Measurements from ENCODE around the gene NPEPL1. TPM values are rescaled to one million over a fixed set of nuclear protein-coding genes. Genes with fewer than 3 reads are reported as not detected.
A peak's percentile ranks its signal among the peaks of the same experiment; 100 is the strongest.

NPEPL1 gene
- total RNA-seq, 1 experiment from 2014 or later = 31.1 TPM

GRCh38 chr20:58700823-58701222 lies 8.2 kb downstream of the NPEPL1 start:
- no peak overlapping the region for H2BK120ac ChIP-seq (ENCODE audit: low read depth, low read length, poor library complexity, severe bottlenecking)
- no peak overlapping the region for H2BK12ac ChIP-seq (ENCODE audit: insufficient read length, low read depth, low read length)
- TF ChIP-seq CTCF (conservative IDR thresholded peaks at IDR 0.05) = no peak
- no peak overlapping the region for H3K4ac ChIP-seq (ENCODE audit: low read depth, low read length)
- DNase-seq = peak; percentile 23
- no peak overlapping the region; the same call in 1 of the 2 replicates for H3K14ac ChIP-seq (ENCODE audit: insufficient read depth, low read length)
- H3K23ac ChIP-seq (ENCODE audit: insufficient read length, low read depth, low read length) = no peak overlapping the region
- no peak overlapping the region for H4K5ac ChIP-seq (ENCODE audit: insufficient read length, low read depth, low read length)
- H2BK20ac ChIP-seq (ENCODE audit: low read depth, low read length, poor library complexity, severe bottlenecking) = no peak overlapping the region
- H3K4me2 ChIP-seq (ENCODE audit: insufficient read depth, insufficient read length, low read length) = no peak overlapping the region
- no peak overlapping the region for H4K8ac ChIP-seq (replicated peaks; ENCODE audit: insufficient read length, low read depth, low read length)
- Mint-ChIP-seq H3K4me1 (peaks cover 4 to 9% of the 10 kb centered on the region in 2 experiments), H3K4me3 (no peak overlapping the region), H3K9me3 (peaks cover 0 to 3% of the 10 kb centered on the region in 2 experiments; a peak in 1 of 5 replicates), H3K27ac (no peak overlapping the region), H3K27me3 (ENCODE audit: low read depth) (no peaks in the 10 kb centered on the region), H3K36me3 (ENCODE audit: insufficient read depth in 1 of 3, low read depth in 3 of 3) (peaks cover 15 to 55% (median 46%) of the 10 kb centered on the region in 3 experiments; a peak in 6 of 7 replicates)
- H3K23me2 ChIP-seq (ENCODE audit: insufficient read length, low read depth, low read length, poor library complexity, severe bottlenecking) = no peaks in the 10 kb centered on the region
- H2BK5ac ChIP-seq (ENCODE audit: insufficient read length, low read length) = no peak overlapping the region
- H3K18ac ChIP-seq (ENCODE audit: insufficient read length, low read depth, low read length) = no peak overlapping the region
- no peak overlapping the region for H2BK15ac ChIP-seq (ENCODE audit: low read depth, low read length)
- no peak overlapping the region for H2AFZ ChIP-seq (ENCODE audit: low read length)
- H3K79me1 ChIP-seq (ENCODE audit: insufficient read depth, low read depth, low read length, poor library complexity, severe bottlenecking) = no peaks in the 10 kb centered on the region
- no peak overlapping the region for H4K91ac ChIP-seq (ENCODE audit: insufficient read length, low read depth, low read length)
- H3K56ac ChIP-seq (ENCODE audit: insufficient read length, low read depth, low read length) = no peak overlapping the region
- no peak overlapping the region for H3K27ac ChIP-seq (ENCODE audit: insufficient read length, low read depth, low read length)
- no peaks in the 10 kb centered on the region for H4K20me1 ChIP-seq (ENCODE audit: control insufficient read depth, insufficient read depth, insufficient read length)
- H3K9ac ChIP-seq (ENCODE audit: extremely low read depth, insufficient read length, low read length) = no peak overlapping the region
- WGBS (ENCODE audit: extremely low coverage, insufficient read length, low lambda C conversion rate) = no CpG with 5 or more reads among the region's 11 CpGs
- no peaks in the 10 kb centered on the region for H3K27me3 ChIP-seq (ENCODE audit: insufficient read depth, low read length)
- H3K79me2 ChIP-seq (ENCODE audit: insufficient read depth, low read length) = no peaks in the 10 kb centered on the region
- H3K4me1 ChIP-seq (ENCODE audit: insufficient read depth, low read length) = peaks cover 2% of the 10 kb centered on the region; the same call in 1 of the 2 replicates
- H3T11ph ChIP-seq (ENCODE audit: low read length) = no peak overlapping the region
- no peak overlapping the region for H2AK5ac ChIP-seq (ENCODE audit: insufficient read length, low read length)
- no peaks in the 10 kb centered on the region for H3K9me3 ChIP-seq (ENCODE audit: control insufficient read depth, low read depth, low read length)

All from H9 (cell line).